ENCODE data around the gene RTL3. TPM values are rescaled to one million over a fixed set of nuclear protein-coding genes. Genes with fewer than 3 reads are reported as not detected.

The RTL3 gene
- total and polyA plus RNA-seq, 9 of the 15 experiments (the other 6 are each of a cell fraction or from before 2014, with no cell fraction given) = not detected

GRCh38 chrX:78653118-78653822 is 5.9 kb downstream of the RTL3 start:
- H3K79me2 ChIP-seq (ENCODE audit: control insufficient read depth, insufficient read depth, low read length) = no peaks in the 10 kb centered on the region
- DNase-seq (ENCODE audit: extremely low read depth in 1 of 4, low spot score in 3 of 4) (no peak), FAIRE-seq (no peak), ATAC-seq (no peak)
- no peak overlapping the region for H3K9ac ChIP-seq (ENCODE audit: insufficient read depth in 1 of 2, low read depth in 2 of 2, low read length in 2 of 2)
- no peaks in the 10 kb centered on the region for H3K4me1 ChIP-seq (replicated peaks in 1 of 2; ENCODE audit: control insufficient read depth in 2 of 2, insufficient read depth in 2 of 2, low read length in 2 of 2)
- in situ Hi-C loops (cut with MboI) (no loop called here), intact Hi-C loops (cut with micrococcal nuclease) (no loop called here)
- H2AFZ ChIP-seq (ENCODE audit: low read depth, low read length) = no peak overlapping the region
- CTCF ChIA-PET (ENCODE audit: low intra/inter-chr PET ratio) = no interaction called here
- WGBS (ENCODE audit: insufficient coverage, low coverage, missing lambda C conversion rate) = 0% methylated on average over 3 of the region's 3 CpGs
- H4K20me1 ChIP-seq (replicated peaks; ENCODE audit: control insufficient read depth, insufficient read depth, low read length) = no peaks in the 10 kb centered on the region
- no peak overlapping the region for H3K27ac ChIP-seq (ENCODE audit: extremely low read depth, low read depth, low read length)
- H3K36me3 ChIP-seq (ENCODE audit: control insufficient read depth, insufficient read depth, low read length) = no peaks in the 10 kb centered on the region
- POLR2A ChIA-PET = no interaction called here
- H3K4me2 ChIP-seq (ENCODE audit: insufficient read depth, low read length) = no peak overlapping the region
- H3K4me3 ChIP-seq = no peak overlapping the region
- BruUV-seq (replicated peaks) = no TSS peak
- no peaks in the 10 kb centered on the region for H3K9me1 ChIP-seq (ENCODE audit: control insufficient read depth, insufficient read depth, low read length)
- TF ChIP-seq ZNF165 (CRISPR knock-in tag; IDR thresholded peaks at IDR 0.05; ENCODE audit: borderline replicate concordance) = no peak
- TF ChIP-seq TCF3 (CRISPR knock-in tag; IDR thresholded peaks at IDR 0.05) = no peak
- no peak for TF ChIP-seq ZC3H11A (IDR thresholded peaks at IDR 0.05; ENCODE audit: low read depth, low read length)
- TF ChIP-seq GATAD2A (IDR thresholded peaks at IDR 0.05) = no peak
- TF ChIP-seq KLF16 (IDR thresholded peaks at IDR 0.05) = no peak
- TF ChIP-seq MCM2 (IDR thresholded peaks at IDR 0.05; ENCODE audit: low read depth) = no peak
- TF ChIP-seq, protein P1, sequence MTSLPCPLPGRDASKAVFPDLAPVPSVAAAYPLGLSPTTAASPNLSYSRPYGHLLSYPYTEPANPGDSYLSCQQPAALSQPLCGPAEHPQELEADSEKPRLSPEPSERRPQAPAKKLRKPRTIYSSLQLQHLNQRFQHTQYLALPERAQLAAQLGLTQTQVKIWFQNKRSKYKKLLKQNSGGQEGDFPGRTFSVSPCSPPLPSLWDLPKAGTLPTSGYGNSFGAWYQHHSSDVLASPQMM (CRISPR knock-in tag; IDR thresholded peaks at IDR 0.05) = no peak
- no peak for TF ChIP-seq ZNF41 (CRISPR knock-in tag; conservative IDR thresholded peaks at IDR 0.05)
- no peaks in the 10 kb centered on the region for H3K27me3 ChIP-seq (ENCODE audit: control insufficient read depth in 2 of 2, insufficient read depth in 2 of 2, low read length in 2 of 2)
- no peaks in the 10 kb centered on the region for H3K9me3 ChIP-seq (replicated peaks; ENCODE audit: control insufficient read depth, insufficient read depth, low read depth, low read length)

Measured in K562 (cell line).